Mucosa of rectum (tissue), 2 donors: ENCODE data around the gene ATPAF1.

Source experiments
- H3K27ac ChIP-seq, 2 donors: one replicate each; pipeline ENCODE4 v1.7.0; 2013; ENCODE audit warnings: inconsistent platforms in 2 of 2, low read depth in 2 of 2, low read length in 2 of 2
- H3K27me3 ChIP-seq, 2 donors: one replicate each; pipeline ENCODE4 v1.7.0; 2013; ENCODE audit warnings: low read length in 2 of 2; ENCODE audit not compliant: control insufficient read depth in 2 of 2, insufficient read depth in 2 of 2
- H3K36me3 ChIP-seq, 2 donors: one replicate each; pipeline ENCODE4 v1.7.0; 2013; ENCODE audit warnings: low read length in 2 of 2; ENCODE audit not compliant: control insufficient read depth in 2 of 2, insufficient read depth in 2 of 2
- H3K4me1 ChIP-seq, 2 donors: one replicate each; pipeline ENCODE4 v1.7.0; 2013; ENCODE audit warnings: low read length in 2 of 2, mild to moderate bottlenecking in 1 of 2; ENCODE audit not compliant: control insufficient read depth in 2 of 2, insufficient read depth in 2 of 2
- H3K4me3 ChIP-seq, 2 donors: one replicate each; pipeline ENCODE4 v1.7.0; 2013; ENCODE audit warnings: low read length in 2 of 2
- H3K9ac ChIP-seq, 2 donors: one replicate each; pipeline ENCODE4 v1.7.0; 2013; ENCODE audit warnings: low read length in 2 of 2, low read depth in 1 of 2, mild to moderate bottlenecking in 1 of 2
- H3K9me3 ChIP-seq, 2 donors: one replicate each; pipeline ENCODE4 v1.7.0; 2013; ENCODE audit warnings: low read length in 2 of 2; ENCODE audit not compliant: control insufficient read depth in 2 of 2
- donor health status: healthy.
- donor health status: Normal muscosa, but diverticular disease.

Gene ATPAF1

GRCh38 chr1:46682064-46682463 lies 13.9 kb upstream of the ATPAF1 start:
- Histone ChIP-seq H3K9me3 (no peaks in the 10 kb centered on the region), H3K36me3 (peaks cover 39 to 59% of the 10 kb centered on the region in 2 donors), H3K27me3 (no peaks in the 10 kb centered on the region), H3K27ac (peak overlapping the region; percentile 40 to 48), H3K9ac (no peak overlapping the region), H3K4me3 (no peak overlapping the region), H3K4me1 (peaks cover 15 to 27% of the 10 kb centered on the region in 2 donors)

- Histone ChIP-seq H3K27me3 (no peaks in the 10 kb centered on the region), H3K9ac (peak overlapping the region in 1 of 2 donors; percentile 20), H3K4me1 (peaks cover 9 to 21% of the 10 kb centered on the region in 2 donors), H3K9me3 (no peaks in the 10 kb centered on the region), H3K4me3 (no peak overlapping the region), H3K36me3 (peaks cover 39 to 57% of the 10 kb centered on the region in 2 donors), H3K27ac (peak overlapping the region; percentile 40 to 56)
These were observed 13.3 kb upstream of the ATPAF1 start for GRCh38 chr1:46681333-46682034.

- Histone ChIP-seq H3K9me3 (no peaks in the 10 kb centered on the region), H3K4me1 (peaks cover 6 to 14% of the 10 kb centered on the region in 2 donors), H3K4me3 (no peak overlapping the region), H3K9ac (no peak overlapping the region), H3K27me3 (no peaks in the 10 kb centered on the region), H3K27ac (no peak overlapping the region), H3K36me3 (peaks cover 44 to 58% of the 10 kb centered on the region in 2 donors)
These were observed 11.8 kb upstream of the ATPAF1 start for GRCh38 chr1:46679789-46680573.

GRCh38 chr1:46677339-46677738 lies 9.2 kb upstream of the ATPAF1 start:
- peaks cover 5 to 11% of the 10 kb centered on the region in 2 donors for H3K4me1 ChIP-seq
- H3K27me3 ChIP-seq = no peaks in the 10 kb centered on the region
- peaks cover 35 to 44% of the 10 kb centered on the region in 2 donors for H3K36me3 ChIP-seq
- H3K9me3 ChIP-seq = no peaks in the 10 kb centered on the region
- no peak overlapping the region for H3K4me3 ChIP-seq
- H3K27ac ChIP-seq = no peak overlapping the region
- no peak overlapping the region for H3K9ac ChIP-seq

GRCh38 chr1:46676531-46676930 lies 8.4 kb upstream of the ATPAF1 start:
- H3K4me1 ChIP-seq = peaks cover 0 to 4% of the 10 kb centered on the region in 2 donors
- peaks cover 35 to 39% of the 10 kb centered on the region in 2 donors for H3K36me3 ChIP-seq
- H3K27me3 ChIP-seq = no peaks in the 10 kb centered on the region
- H3K27ac ChIP-seq = no peak overlapping the region
- H3K9ac ChIP-seq = no peak overlapping the region
- no peaks in the 10 kb centered on the region for H3K9me3 ChIP-seq
- no peak overlapping the region for H3K4me3 ChIP-seq

- Histone ChIP-seq H3K9me3 (no peaks in the 10 kb centered on the region), H3K36me3 (peaks cover 35 to 39% of the 10 kb centered on the region in 2 donors), H3K27me3 (no peaks in the 10 kb centered on the region), H3K4me1 (peaks cover 0 to 1% of the 10 kb centered on the region in 2 donors), H3K9ac (no peak overlapping the region), H3K4me3 (no peak overlapping the region), H3K27ac (no peak overlapping the region)
These were observed 7.6 kb upstream of the ATPAF1 start for GRCh38 chr1:46675549-46676314.

- Histone ChIP-seq H3K36me3 (peaks cover 26 to 29% of the 10 kb centered on the region in 2 donors), H3K4me1 (peaks cover 0 to under 1% of the 10 kb centered on the region in 2 donors)
These were observed 5.6 kb upstream of the ATPAF1 start for GRCh38 chr1:46673749-46674182.

GRCh38 chr1:46672696-46673095 lies 4.5 kb upstream of the ATPAF1 start:
- Histone ChIP-seq H3K36me3 (peaks cover 20 to 25% of the 10 kb centered on the region in 2 donors), H3K4me1 (peaks cover under 1 to 4% of the 10 kb centered on the region in 2 donors), H3K9me3 (no peaks in the 10 kb centered on the region), H3K4me3 (no peak overlapping the region), H3K27me3 (no peaks in the 10 kb centered on the region), H3K9ac (no peak overlapping the region), H3K27ac (no peak overlapping the region)

More at GRCh38 chr1:46673749-46674182, 5.6 kb upstream of the ATPAF1 start:
- no peak overlapping the region for H3K27ac ChIP-seq
- no peak overlapping the region for H3K4me3 ChIP-seq
- no peak overlapping the region for H3K9ac ChIP-seq
- H3K27me3 ChIP-seq = no peaks in the 10 kb centered on the region
- H3K9me3 ChIP-seq = no peaks in the 10 kb centered on the region

- H3K27me3 ChIP-seq = no peaks in the 10 kb centered on the region
- H3K9me3 ChIP-seq = no peaks in the 10 kb centered on the region
These were observed 3.4 kb upstream of the ATPAF1 start, which contains the start of gene TEX38 for GRCh38 chr1:46671554-46671953. Gene TEX38, plus strand, starts transcription at chr1:46671854. Its CDS starts 81 bp downstream, at chr1:46671935.

More at GRCh38 chr1:46671554-46671953, 3.4 kb upstream of the ATPAF1 start, which contains the start of gene TEX38:
- Histone ChIP-seq H3K4me3 (no peak within 1 kb of the TSS), H3K27ac (no peak within 1 kb of the TSS), H3K4me1 (peaks cover 11 to 14% of the 10 kb centered on the region in 2 donors), H3K9ac (no peak within 1 kb of the TSS), H3K36me3 (peaks cover 18 to 20% of the 10 kb centered on the region in 2 donors)
